SK-N-SH (cell line): ENCODE data around the gene PRKCH.

Experiments used
- CHD2 ChIP-seq: fragments of 150-350 bp; IDR thresholded peaks from 2 replicates; pipeline ENCODE4 v1.6.1; 2018; ENCODE audit warnings: low read length; ENCODE audit not compliant: partially characterized antibody
- CTCF ChIP-seq: fragments of 200-600 bp; sonication (generic); IDR thresholded peaks from 2 replicates; pipeline ENCODE4 v1.6.1; 2017; ENCODE audit warnings: antibody characterized with exemption, mild to moderate bottlenecking, moderate library complexity
- EP300 ChIP-seq, 2 experiments: IDR thresholded peaks; 2 replicates each; pipeline versions ENCODE4 v1.4.0 to v1.6.1; 2012; ENCODE audit warnings: borderline replicate concordance in 1 of 2, low read depth in 1 of 2, low read length in 1 of 2
- FOSL2 ChIP-seq: IDR thresholded peaks from 2 replicates; pipeline ENCODE4 v1.4.0; 2012; ENCODE audit warnings: low read depth, mild to moderate bottlenecking, moderate library complexity, borderline replicate concordance
- MEF2A ChIP-seq: IDR thresholded peaks from 2 replicates; pipeline ENCODE4 v1.4.0; 2012; ENCODE audit warnings: low read depth, borderline replicate concordance
- PBX3 ChIP-seq: IDR thresholded peaks from 2 replicates; pipeline ENCODE4; 2012
- POLR2AphosphoS5 ChIP-seq: IDR thresholded peaks from 2 replicates; pipeline ENCODE4 v1.6.1; 2012; ENCODE audit warnings: low read depth, low read length
- RAD21 ChIP-seq: IDR thresholded peaks from 2 replicates; pipeline ENCODE4 v1.6.1; 2012; ENCODE audit warnings: mild to moderate bottlenecking, low read length
- RFX5 ChIP-seq: IDR thresholded peaks from 2 replicates; pipeline ENCODE4 v1.6.1; 2012; ENCODE audit warnings: mild to moderate bottlenecking, improper control_type of control experiment, low read length
- SMC3 ChIP-seq: IDR thresholded peaks from 2 replicates; pipeline ENCODE4 v1.6.1; 2012; ENCODE audit warnings: low read depth, low read length, improper control_type of control experiment
- TAF1 ChIP-seq: IDR thresholded peaks from 2 replicates; pipeline ENCODE4 v1.6.1; 2012; ENCODE audit warnings: low read depth, mild to moderate bottlenecking, low read length, moderate library complexity, borderline replicate concordance
- USF1 ChIP-seq: IDR thresholded peaks from 2 replicates; pipeline ENCODE4 v1.4.0; 2012; ENCODE audit warnings: low read depth, borderline replicate concordance
- ZBTB33 ChIP-seq: IDR thresholded peaks from 2 replicates; pipeline ENCODE4 v1.4.0; 2012; ENCODE audit warnings: low read depth, borderline replicate concordance

GRCh38 chr14:61591862-61592261 lies 270.5 kb downstream of the PRKCH start:
- TF ChIP-seq CTCF (no peak), ZBTB33 (no peak), CHD2 (no peak), TAF1 (no peak), SMC3 (no peak), PBX3 (no peak), FOSL2 (no peak), RFX5 (no peak), POLR2AphosphoS5 (no peak), RAD21 (no peak), USF1 (no peak), MEF2A (no peak), EP300 (IDR thresholded peaks at IDR 0.05; ENCODE audit: borderline replicate concordance in 1 of 2, low read depth in 1 of 2, low read length in 1 of 2) (no peak)
